ENCODE results near the gene DVL1. TPM values are rescaled to one million over a fixed set of nuclear protein-coding genes. Genes with fewer than 3 reads are reported as not detected.

Gene DVL1
- polyA plus RNA-seq, 3 donors: 23.6 to 45.9 (median 42.6) TPM

- no peak for DNase-seq (ENCODE audit: extremely low read depth in 1 of 11, low read depth in 9 of 11, low spot score in 4 of 11)
Measured at GRCh38 chr1:1307261-1307922, 41.8 kb downstream of the DVL1 start.

GRCh38 chr1:1306661-1307260 is 42.5 kb downstream of the DVL1 start:
- DNase-seq (ENCODE audit: extremely low read depth in 1 of 11, low read depth in 9 of 11, low spot score in 4 of 11): no peak

- DNase-seq (ENCODE audit: extremely low read depth in 1 of 11, low read depth in 9 of 11, low spot score in 4 of 11): no peak
Measured at GRCh38 chr1:1306070-1306660, 43.1 kb downstream of the DVL1 start.

GRCh38 chr1:1305300-1306069 is 43.7 kb downstream of the DVL1 start:
- no peak for DNase-seq (ENCODE audit: extremely low read depth in 1 of 11, low read depth in 9 of 11, low spot score in 4 of 11)

- DNase-seq (ENCODE audit: extremely low read depth in 1 of 11, low read depth in 9 of 11, low spot score in 4 of 11): peak in 8 of 11 donors; percentile 40 to 63 (median 58)
Measured at GRCh38 chr1:1304331-1305299, 44.6 kb downstream of the DVL1 start.

GRCh38 chr1:1303736-1304135 is 45.5 kb downstream of the DVL1 start:
- DNase-seq (ENCODE audit: extremely low read depth in 1 of 11, low read depth in 9 of 11, low spot score in 4 of 11): no peak

GRCh38 chr1:1302951-1303509 is 46.2 kb downstream of the DVL1 start:
- no peak for DNase-seq (ENCODE audit: extremely low read depth in 1 of 11, low read depth in 9 of 11, low spot score in 4 of 11)

- DNase-seq (ENCODE audit: extremely low read depth in 1 of 11, low read depth in 9 of 11, low spot score in 4 of 11): no peak
Measured at GRCh38 chr1:1302006-1302430, 47.2 kb downstream of the DVL1 start.

GRCh38 chr1:1300352-1300739 is 48.9 kb downstream of the DVL1 start:
- DNase-seq (ENCODE audit: extremely low read depth in 1 of 11, low read depth in 9 of 11, low spot score in 4 of 11): no peak

- no peak for DNase-seq (ENCODE audit: extremely low read depth in 1 of 11, low read depth in 9 of 11, low spot score in 4 of 11)
Measured at GRCh38 chr1:1299686-1300351, 49.4 kb downstream of the DVL1 start.

GRCh38 chr1:1298861-1299685 is 50.1 kb downstream of the DVL1 start:
- DNase-seq (ENCODE audit: extremely low read depth in 1 of 11, low read depth in 9 of 11, low spot score in 4 of 11): peak in 3 of 11 donors; percentile 27 to 36 (median 34)

- no peak for DNase-seq (ENCODE audit: extremely low read depth in 1 of 11, low read depth in 9 of 11, low spot score in 4 of 11)
Measured at GRCh38 chr1:1297802-1298424, 51.3 kb downstream of the DVL1 start.

GRCh38 chr1:1296070-1297061 is 52.9 kb downstream of the DVL1 start:
- no peak for DNase-seq (ENCODE audit: extremely low read depth in 1 of 11, low read depth in 9 of 11, low spot score in 4 of 11)

- DNase-seq (ENCODE audit: extremely low read depth in 1 of 11, low read depth in 9 of 11, low spot score in 4 of 11): no peak
Measured at GRCh38 chr1:1295154-1295923, 53.9 kb downstream of the DVL1 start.
